NT2/D1 (cell line): ENCODE results near the gene LYSMD4.
A peak's percentile ranks its signal among the peaks of the same experiment; 100 is the strongest.
"Not testable (repeated sequence)": the region's sequence is repeated elsewhere in the genome, so short reads cannot be mapped to it uniquely, and the experiment has no call there.

Source experiments
- DNase-seq: peaks from one replicate; pipeline ENCODE4 v3.0.0-alpha.2; 2011; ENCODE audit warnings: low read depth, low spot score
- H3K27me3 ChIP-seq: 2 replicates; pipeline ENCODE4 v1.6.0; 2011; ENCODE audit warnings: mild to moderate bottlenecking; ENCODE audit not compliant: insufficient read length, insufficient read depth
- H3K36me3 ChIP-seq: 2 replicates; pipeline ENCODE4 v1.6.1; 2011; ENCODE audit warnings: mild to moderate bottlenecking, low read length, mixed read lengths; ENCODE audit not compliant: insufficient read depth, insufficient read length
- H3K4me1 ChIP-seq: 2 replicates; pipeline ENCODE4 v1.5.1; 2011; ENCODE audit not compliant: insufficient read depth, insufficient read length
- H3K4me3 ChIP-seq: 2 replicates; pipeline ENCODE4 v1.5.1; 2011; ENCODE audit warnings: low read depth; ENCODE audit not compliant: insufficient read length
- H3K9ac ChIP-seq: 2 replicates; pipeline ENCODE4 v1.6.0; 2011; ENCODE audit warnings: low read depth; ENCODE audit not compliant: insufficient read length
- H3K9me3 ChIP-seq: 2 replicates; pipeline ENCODE4 v1.5.1; 2011; ENCODE audit warnings: mild to moderate bottlenecking, low read length; ENCODE audit not compliant: insufficient read depth
- SUZ12 ChIP-seq: IDR thresholded peaks from 2 replicates; pipeline ENCODE4 v1.6.1; 2011; ENCODE audit not compliant: insufficient read length, insufficient read depth; ENCODE audit errors: extremely low read depth
- YY1 ChIP-seq: IDR thresholded peaks from 2 replicates; pipeline ENCODE4 v1.6.1; 2011; ENCODE audit not compliant: insufficient read length, insufficient read depth
- ZNF274 ChIP-seq: IDR thresholded peaks from 2 replicates; pipeline ENCODE4 v1.6.1; 2011; ENCODE audit warnings: mild to moderate bottlenecking, low read depth, low read length

The LYSMD4 gene

GRCh38 chr15:99733268-99734039 lies at the start of gene LYSMD4:
TSS of gene LYSMD4 (minus strand) at chr15:99733437. CDS start at chr15:99731999, 1,438 bp downstream.
- no peaks in the 10 kb centered on the region for H3K4me1 ChIP-seq
- TF ChIP-seq SUZ12 = no peak
- H3K9ac ChIP-seq = peak within 1 kb of the TSS; percentile 79
- H3K36me3 ChIP-seq = peaks cover 17% of the 10 kb centered on the region
- H3K27me3 ChIP-seq = peaks cover 11% of the 10 kb centered on the region
- H3K4me3 ChIP-seq = peak within 1 kb of the TSS; percentile 76
- DNase-seq = peak; percentile 94
- H3K9me3 ChIP-seq = no peaks in the 10 kb centered on the region

DNA sequence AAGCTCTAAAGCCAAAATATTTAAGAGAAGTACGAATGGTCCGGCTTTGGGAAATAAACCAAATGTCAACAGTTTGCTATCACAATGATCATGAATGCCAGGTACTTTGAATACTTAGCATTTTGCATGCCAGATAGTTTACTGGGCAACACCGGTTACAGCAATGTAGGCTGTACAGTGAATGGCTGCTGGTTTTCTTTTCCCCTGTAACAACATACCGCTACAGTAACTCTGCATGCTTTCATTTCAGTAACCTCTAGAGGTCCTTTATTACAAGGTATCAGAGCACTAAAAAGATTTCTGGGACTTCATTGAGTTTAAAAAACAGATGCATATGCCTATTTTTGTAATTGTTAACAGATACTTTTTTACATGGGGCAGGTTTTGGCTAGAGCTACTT lies 48.8 kb upstream of the LYSMD4 start:
- not testable (repeated sequence) for H3K4me3 ChIP-seq, DNase-seq, H3K27me3 ChIP-seq, H3K36me3 ChIP-seq, H3K4me1 ChIP-seq, H3K9ac ChIP-seq, H3K9me3 ChIP-seq

DNA sequence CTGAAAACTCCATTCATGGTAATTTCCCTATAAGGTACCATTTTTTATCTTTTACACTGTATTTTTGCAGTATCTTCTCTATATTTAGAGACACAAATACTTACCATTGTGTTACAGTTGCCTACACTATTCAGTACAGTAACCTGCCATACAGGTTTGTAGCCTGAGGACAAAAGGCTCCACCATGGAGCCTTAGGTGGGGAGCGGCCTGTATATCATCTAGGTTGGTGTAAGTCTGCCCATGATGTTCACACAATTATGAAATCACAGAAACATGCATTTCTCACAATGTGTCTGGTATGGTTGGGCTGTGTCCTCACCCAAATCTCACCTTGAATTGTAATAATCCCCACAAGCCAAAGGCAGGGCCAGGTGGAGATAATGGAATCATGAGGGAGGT lies 43.9 kb upstream of the LYSMD4 start:
- H3K9ac ChIP-seq = no peak overlapping the region
- H3K4me1 ChIP-seq = no peaks in the 10 kb centered on the region
- DNase-seq = no peak
- no peaks in the 10 kb centered on the region for H3K27me3 ChIP-seq
- no peaks in the 10 kb centered on the region for H3K36me3 ChIP-seq
- H3K9me3 ChIP-seq = 0 out of 2 replicates have a peak, but pooled peaks cover 3% of the 10 kb centered on the region
- no peak overlapping the region for H3K4me3 ChIP-seq
- TF ChIP-seq SUZ12 (no peak), ZNF274 (no peak), YY1 (no peak)

DNA sequence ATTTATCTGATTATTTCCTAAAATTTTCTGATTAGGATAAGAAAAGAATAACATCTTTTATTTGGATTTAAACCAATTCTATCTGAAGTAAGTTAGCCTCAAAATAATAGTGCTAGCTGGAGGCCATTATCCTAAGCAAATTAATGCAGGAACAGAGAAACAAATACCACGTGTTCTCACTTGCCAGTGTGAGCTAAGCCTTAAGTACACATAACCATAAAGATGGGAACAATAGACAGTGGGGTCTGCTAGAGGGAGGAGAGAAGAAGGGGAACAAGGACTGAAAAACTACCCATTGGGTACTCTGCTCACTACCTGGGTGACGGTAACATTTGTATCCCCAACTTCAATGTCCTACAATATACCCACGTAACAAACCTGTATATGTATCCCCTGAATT lies 31.3 kb upstream of the LYSMD4 start:
- no peaks in the 10 kb centered on the region for H3K27me3 ChIP-seq
- DNase-seq = no peak
- TF ChIP-seq YY1 = no peak
- TF ChIP-seq ZNF274 = no peak
- no peak for TF ChIP-seq SUZ12
- H3K9me3 ChIP-seq = no peaks in the 10 kb centered on the region
- H3K36me3 ChIP-seq = no peaks in the 10 kb centered on the region
- H3K4me3 ChIP-seq = no peak overlapping the region
- H3K4me1 ChIP-seq = no peaks in the 10 kb centered on the region
- H3K9ac ChIP-seq = no peak overlapping the region

GRCh38 chr15:99763827-99764226 lies 30.6 kb upstream of the LYSMD4 start:
- no peak overlapping the region for H3K9ac ChIP-seq
- H3K4me3 ChIP-seq = no peak overlapping the region
- H3K36me3 ChIP-seq = no peaks in the 10 kb centered on the region
- TF ChIP-seq YY1 = no peak
- TF ChIP-seq SUZ12 = no peak
- TF ChIP-seq ZNF274 = no peak
- no peak for DNase-seq
- H3K9me3 ChIP-seq = no peaks in the 10 kb centered on the region
- H3K27me3 ChIP-seq = no peaks in the 10 kb centered on the region
- H3K4me1 ChIP-seq = no peaks in the 10 kb centered on the region

DNA sequence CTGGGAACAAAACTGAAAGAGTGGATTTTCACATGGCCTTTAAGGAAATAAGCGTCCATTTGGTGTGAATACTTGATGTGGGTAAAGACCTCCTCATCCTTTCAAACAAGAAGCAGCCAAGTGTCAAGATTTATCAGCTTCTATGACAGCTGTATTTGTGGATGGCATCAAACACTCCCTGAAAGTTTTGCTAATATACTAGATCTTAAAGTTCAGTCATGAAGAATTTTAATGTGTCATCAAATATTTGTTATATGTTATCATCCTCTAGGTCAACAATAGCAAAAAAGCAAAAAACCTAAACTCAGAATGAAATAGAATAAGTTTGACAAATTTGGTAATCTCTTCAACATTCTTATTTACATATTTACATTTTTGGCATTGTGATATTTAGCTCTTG lies 29.1 kb upstream of the LYSMD4 start:
- no peak overlapping the region for H3K9ac ChIP-seq
- no peaks in the 10 kb centered on the region for H3K36me3 ChIP-seq
- DNase-seq = no peak
- H3K4me1 ChIP-seq = no peaks in the 10 kb centered on the region
- H3K9me3 ChIP-seq = no peaks in the 10 kb centered on the region
- no peak for TF ChIP-seq YY1
- TF ChIP-seq SUZ12 = no peak
- TF ChIP-seq ZNF274 = no peak
- no peaks in the 10 kb centered on the region for H3K27me3 ChIP-seq
- H3K4me3 ChIP-seq = no peak overlapping the region

GRCh38 chr15:99755692-99756409 lies 22.6 kb upstream of the LYSMD4 start:
- Histone ChIP-seq H3K36me3 (no peaks in the 10 kb centered on the region), H3K9ac (no peak overlapping the region), H3K9me3 (no peaks in the 10 kb centered on the region), H3K4me3 (no peak overlapping the region), H3K4me1 (no peaks in the 10 kb centered on the region), H3K27me3 (no peaks in the 10 kb centered on the region)
- peak; percentile 57 for DNase-seq
- no peak for TF ChIP-seq YY1
- TF ChIP-seq SUZ12 = no peak
